Mesenchymal stem cell (in vitro differentiated cells and primary cell): ENCODE measurements around the gene MYOG.

Source experiments
- DNase-seq: peaks from one replicate; pipeline ENCODE4 v3.0.0-alpha.2; 2013
- H2AFZ ChIP-seq: one replicate; pipeline ENCODE4 v1.6.1; 2013; ENCODE audit warnings: low read depth, mild to moderate bottlenecking, control low read depth, inconsistent platforms, low read length, moderate library complexity
- H2AK5ac ChIP-seq: 2 replicates; pipeline ENCODE4 v1.6.1; 2013; ENCODE audit warnings: low read length, moderate library complexity, mild to moderate bottlenecking, inconsistent platforms; ENCODE audit not compliant: severe bottlenecking
- H2BK120ac ChIP-seq: one replicate; pipeline ENCODE4 v1.6.1; 2013; ENCODE audit warnings: low read depth, mild to moderate bottlenecking, inconsistent platforms, low read length, moderate library complexity
- H2BK12ac ChIP-seq, 2 experiments: one replicate each; pipeline ENCODE4 v1.6.1; 2013; ENCODE audit warnings: inconsistent platforms in 2 of 2, low read length in 2 of 2, mild to moderate bottlenecking in 2 of 2, moderate library complexity in 2 of 2, control low read depth in 1 of 2
- H2BK15ac ChIP-seq: one replicate; pipeline ENCODE4 v1.6.1; 2013; ENCODE audit warnings: mild to moderate bottlenecking, low read depth, inconsistent platforms; ENCODE audit not compliant: poor library complexity, severe bottlenecking
- H2BK5ac ChIP-seq: 2 replicates; pipeline ENCODE4 v1.6.1; 2013; ENCODE audit warnings: low read depth, mild to moderate bottlenecking, low read length, control low read depth, inconsistent platforms; ENCODE audit not compliant: poor library complexity, severe bottlenecking
- H3K14ac ChIP-seq, 2 experiments: one replicate each; pipeline ENCODE4 v1.6.1; 2013; ENCODE audit warnings: inconsistent platforms in 2 of 2, low read length in 2 of 2, control low read depth in 1 of 2, mild to moderate bottlenecking in 1 of 2, moderate library complexity in 1 of 2
- H3K18ac ChIP-seq, 2 experiments: one replicate each; pipeline ENCODE4 v1.6.1; 2013; ENCODE audit warnings: inconsistent platforms in 2 of 2, low read length in 2 of 2, control low read depth in 1 of 2, low read depth in 1 of 2, mild to moderate bottlenecking in 1 of 2
- H3K23ac ChIP-seq, 2 experiments: one replicate each; pipeline ENCODE4 v1.6.1; 2013; ENCODE audit warnings: inconsistent platforms in 2 of 2, low read length in 2 of 2, mild to moderate bottlenecking in 2 of 2, moderate library complexity in 2 of 2, control low read depth in 1 of 2
- H3K27ac ChIP-seq: 2 replicates; pipeline ENCODE4 v1.5.1; 2013; ENCODE audit warnings: mild to moderate bottlenecking, moderate library complexity, low read length, control low read depth, inconsistent platforms; ENCODE audit not compliant: poor library complexity, severe bottlenecking
- H3K27me3 ChIP-seq, 2 experiments: 2 replicates each; pipeline versions ENCODE4 v1.6.1 to v1.7.0; 2013; ENCODE audit warnings: low read length in 2 of 2, mild to moderate bottlenecking in 2 of 2, moderate library complexity in 2 of 2, control low read depth in 1 of 2, inconsistent platforms in 1 of 2; ENCODE audit not compliant: control insufficient read depth in 1 of 2, insufficient read depth in 1 of 2
- H3K36me3 ChIP-seq, 2 experiments: 2 replicates each; pipeline versions ENCODE4 v1.6.1 to v1.7.0; 2013; ENCODE audit warnings: low read length in 2 of 2, control low read depth in 1 of 2, inconsistent platforms in 1 of 2, low read depth in 1 of 2, mild to moderate bottlenecking in 1 of 2; ENCODE audit not compliant: insufficient read depth in 2 of 2, control insufficient read depth in 1 of 2
- H3K4ac ChIP-seq, 2 experiments: one replicate each; pipeline ENCODE4 v1.6.1; 2013; ENCODE audit warnings: inconsistent platforms in 2 of 2, low read length in 2 of 2, mild to moderate bottlenecking in 2 of 2, moderate library complexity in 2 of 2, control low read depth in 1 of 2, low read depth in 1 of 2
- H3K4me1 ChIP-seq: 2 replicates; pipeline ENCODE4 v1.6.1; 2013; ENCODE audit warnings: low read depth, low read length, control low read depth; ENCODE audit not compliant: control insufficient read depth, insufficient read depth
- H3K4me2 ChIP-seq: 2 replicates; pipeline ENCODE4 v1.6.1; 2013; ENCODE audit warnings: low read length, mild to moderate bottlenecking, inconsistent platforms; ENCODE audit not compliant: poor library complexity, severe bottlenecking
- H3K4me3 ChIP-seq, 2 experiments: 2 replicates each; pipeline versions ENCODE4 v1.5.1 to v1.7.0; 2013; ENCODE audit warnings: low read length in 2 of 2, mild to moderate bottlenecking in 2 of 2, control low read depth in 1 of 2, low read depth in 1 of 2; ENCODE audit not compliant: insufficient read depth in 1 of 2
- H3K79me1 ChIP-seq: replicated peaks from 2 replicates; pipeline ENCODE4 v1.6.1; 2013; ENCODE audit warnings: mild to moderate bottlenecking, control low read depth, low read length, inconsistent platforms; ENCODE audit not compliant: poor library complexity, severe bottlenecking
- H3K9ac ChIP-seq: 2 replicates; pipeline ENCODE4 v1.7.0; 2013; ENCODE audit warnings: mild to moderate bottlenecking, low read length, moderate library complexity
- H3K9me3 ChIP-seq: 2 replicates; pipeline ENCODE4 v1.7.0; 2013; ENCODE audit warnings: mild to moderate bottlenecking, low read length; ENCODE audit not compliant: control insufficient read depth
- H4K8ac ChIP-seq: one replicate; pipeline ENCODE4 v1.6.1; 2013; ENCODE audit warnings: inconsistent platforms, mild to moderate bottlenecking, low read length, moderate library complexity
- H4K91ac ChIP-seq: one replicate; pipeline ENCODE4 v1.6.1; 2013; ENCODE audit warnings: mild to moderate bottlenecking, low read length, inconsistent platforms
- WGBS: methylation state at CpG from one replicate; pipeline ENCODE4 v1.1.7; 2013; ENCODE audit warnings: mixed read lengths; 5-methylcytosine and 5-hydroxymethylcytosine counted together

MYOG gene

GRCh38 chr1:203127666-203128430 lies 42.0 kb upstream of the MYOG start, which contains the start of gene ADORA1:
ADORA1 (plus strand) TSS chr1:203127726; CDS start chr1:203128842, 1,116 bp downstream.
- H3K4me3 ChIP-seq: peak within 1 kb of the TSS; percentile 73 to 81
- peak within 1 kb of the TSS; percentile 41 for H2AK5ac ChIP-seq
- H2BK5ac ChIP-seq: peak within 1 kb of the TSS; percentile 58
- peak within 1 kb of the TSS; percentile 29 to 83 for H3K18ac ChIP-seq
- peak within 1 kb of the TSS; percentile 75 for H3K4me2 ChIP-seq
- 1% methylated on average over 51 of the region's 51 CpGs for WGBS
- peaks cover 8% of the 10 kb centered on the region for H3K79me1 ChIP-seq
- DNase-seq: peak; percentile 74
- peaks cover 0 to 31% of the 10 kb centered on the region in 2 experiments for H3K27me3 ChIP-seq
- peak within 1 kb of the TSS in 1 of 2 experiments; percentile 19 for H3K4ac ChIP-seq
- H3K14ac ChIP-seq: no peak within 1 kb of the TSS
- peak within 1 kb of the TSS; percentile 81 for H3K27ac ChIP-seq
- no peaks in the 10 kb centered on the region for H3K9me3 ChIP-seq
- peak within 1 kb of the TSS; percentile 56 for H2AFZ ChIP-seq
- no peak within 1 kb of the TSS for H3K23ac ChIP-seq
- H3K9ac ChIP-seq: peak within 1 kb of the TSS; percentile 74
- peak within 1 kb of the TSS; percentile 39 for H2BK120ac ChIP-seq
- no peak within 1 kb of the TSS for H4K8ac ChIP-seq
- peaks cover 58% of the 10 kb centered on the region for H3K4me1 ChIP-seq
- H4K91ac ChIP-seq: peak within 1 kb of the TSS; percentile 21
- no peak within 1 kb of the TSS for H2BK15ac ChIP-seq
- peaks cover 13 to 18% of the 10 kb centered on the region in 2 experiments for H3K36me3 ChIP-seq
- H2BK12ac ChIP-seq: peak within 1 kb of the TSS; percentile 12 to 48

- Histone ChIP-seq H2AFZ (no peak overlapping the region), H3K36me3 (peaks cover 13 to 18% of the 10 kb centered on the region in 2 experiments), H3K9ac (peak overlapping the region; percentile 74), H4K91ac (peak overlapping the region; percentile 21), H3K4me2 (peak overlapping the region; percentile 75), H3K18ac (no peak overlapping the region), H2BK12ac (peak overlapping the region; percentile 10 to 12), H3K4me3 (peak overlapping the region; percentile 73 to 81), H3K27ac (peak overlapping the region; percentile 73), H3K27me3 (peaks cover 0 to 31% of the 10 kb centered on the region in 2 experiments), H2BK15ac (no peak overlapping the region), H2AK5ac (peak overlapping the region; percentile 41), H3K4me1 (peaks cover 54% of the 10 kb centered on the region), H3K14ac (no peak overlapping the region), H3K23ac (no peak overlapping the region), H3K9me3 (no peaks in the 10 kb centered on the region), H2BK5ac (peak overlapping the region; percentile 11), H2BK120ac (no peak overlapping the region), H4K8ac (no peak overlapping the region), H3K79me1 (peaks cover 8% of the 10 kb centered on the region), H3K4ac (peak overlapping the region in 1 of 2 experiments; percentile 19)
- peak; percentile 51 for DNase-seq
- 38% methylated on average over 9 of the region's 12 CpGs for WGBS
These were observed 41.3 kb upstream of the MYOG start for GRCh38 chr1:203126866-203127665.

- H3K18ac ChIP-seq: peak overlapping the region in 1 of 2 experiments; percentile 83
- H2BK12ac ChIP-seq: peak overlapping the region in 1 of 2 experiments; percentile 12
- peaks cover 4% of the 10 kb centered on the region for H3K79me1 ChIP-seq
- peak overlapping the region in 1 of 2 experiments; percentile 81 for H3K4me3 ChIP-seq
- H3K9ac ChIP-seq: no peak overlapping the region
- peak overlapping the region; percentile 47 for H4K8ac ChIP-seq
- peak overlapping the region; percentile 73 for H3K27ac ChIP-seq
- H3K4me1 ChIP-seq: peaks cover 50% of the 10 kb centered on the region
- H2AK5ac ChIP-seq: peak overlapping the region; percentile 14
- no peaks in the 10 kb centered on the region for H3K9me3 ChIP-seq
- H4K91ac ChIP-seq: no peak overlapping the region
- H3K14ac ChIP-seq: no peak overlapping the region
- no peak overlapping the region for H3K4ac ChIP-seq
- DNase-seq: peak; percentile 43
- no peak overlapping the region for H2AFZ ChIP-seq
- H2BK5ac ChIP-seq: peak overlapping the region; percentile 11
- no peak overlapping the region for H2BK15ac ChIP-seq
- H3K4me2 ChIP-seq: peak overlapping the region; percentile 20
- WGBS: 39% methylated on average over 8 of the region's 8 CpGs
- H2BK120ac ChIP-seq: no peak overlapping the region
- H3K23ac ChIP-seq: no peak overlapping the region
- peaks cover 10 to 13% of the 10 kb centered on the region in 2 experiments for H3K36me3 ChIP-seq
- peaks cover 0 to 36% of the 10 kb centered on the region in 2 experiments for H3K27me3 ChIP-seq
These were observed 40.5 kb upstream of the MYOG start for GRCh38 chr1:203126151-203126865.
